Hepatocyte (in vitro differentiated cells): ENCODE results near the gene PRMT9. TPM values are rescaled to one million over a fixed set of nuclear protein-coding genes. Genes with fewer than 3 reads are reported as not detected.

Experiments
- DNase-seq: peaks from one replicate; pipeline ENCODE4 v3.0.0-alpha.2; 2016; ENCODE audit warnings: low spot score
- H2AFZ ChIP-seq: fragments of 200-600 bp; sonication (generic); 2 replicates; pipeline ENCODE4 v1.6.0; 2016; ENCODE audit warnings: antibody characterized with exemption, mild to moderate bottlenecking
- H3K27ac ChIP-seq: fragments of 200-600 bp; sonication (generic); 2 replicates; pipeline ENCODE4 v1.5.1; 2016; ENCODE audit warnings: mild to moderate bottlenecking
- H3K27me3 ChIP-seq: fragments of 200-600 bp; sonication (generic); 2 replicates; pipeline ENCODE4 v1.6.1; 2016
- H3K36me3 ChIP-seq: fragments of 200-600 bp; sonication (generic); replicated peaks from 2 replicates; pipeline ENCODE4 v1.5.1; 2016; ENCODE audit warnings: low read depth; ENCODE audit not compliant: insufficient read depth
- H3K4me1 ChIP-seq: fragments of 200-600 bp; sonication (generic); 2 replicates; pipeline ENCODE4 v1.5.1; 2016; ENCODE audit warnings: mild to moderate bottlenecking, moderate library complexity; ENCODE audit not compliant: insufficient read depth
- H3K4me2 ChIP-seq: fragments of 200-600 bp; sonication (generic); 2 replicates; pipeline ENCODE4 v1.6.0; 2016
- H3K4me3 ChIP-seq: fragments of 200-600 bp; sonication (generic); 2 replicates; pipeline ENCODE4 v1.5.1; 2016; ENCODE audit warnings: mild to moderate bottlenecking
- H3K79me2 ChIP-seq: fragments of 200-600 bp; sonication (generic); 2 replicates; pipeline ENCODE4 v1.6.0; 2017; ENCODE audit warnings: mild to moderate bottlenecking
- H3K9me2 ChIP-seq: fragments of 200-600 bp; sonication (generic); replicated peaks from 2 replicates; pipeline ENCODE4 v1.6.0; 2017; ENCODE audit warnings: mild to moderate bottlenecking; ENCODE audit not compliant: insufficient read depth
- H3K9me3 ChIP-seq: fragments of 200-600 bp; sonication (generic); 2 replicates; pipeline ENCODE4 v1.5.1; 2016; ENCODE audit warnings: low read depth, mild to moderate bottlenecking
- H4K20me1 ChIP-seq: fragments of 200-600 bp; sonication (generic); 2 replicates; pipeline ENCODE4 v1.6.0; 2016; ENCODE audit warnings: mild to moderate bottlenecking; ENCODE audit not compliant: insufficient read depth, poor library complexity, severe bottlenecking
- CTCF ChIP-seq: fragments of 200-600 bp; sonication (generic); IDR thresholded peaks from 2 replicates; pipeline ENCODE4 v1.5.1; 2016; ENCODE audit warnings: antibody characterized with exemption, mild to moderate bottlenecking; ENCODE audit not compliant: poor library complexity
- EZH2 ChIP-seq: fragments of 200-600 bp; sonication (generic); IDR thresholded peaks from 2 replicates; pipeline ENCODE4 v1.6.1; 2016; ENCODE audit warnings: antibody characterized with exemption, mild to moderate bottlenecking, borderline replicate concordance
- EZH2phosphoT487 ChIP-seq: fragments of 200-600 bp; sonication (generic); IDR thresholded peaks from one replicate; pipeline ENCODE4 v1.6.1; 2018; ENCODE audit warnings: antibody characterized with exemption, mild to moderate bottlenecking, low read depth, moderate library complexity; ENCODE audit not compliant: unreplicated experiment, severe bottlenecking
- WGBS: methylation state at CpG from one replicate; pipeline ENCODE4 v1.1.6; 2016; ENCODE audit warnings: low lambda C conversion rate; ENCODE audit errors: missing lambda C conversion rate; 5-methylcytosine and 5-hydroxymethylcytosine counted together
- polyA plus RNA-seq: library from polyadenylated mRNA; unstranded; fragments of >200 nt; fragmentation: Nextera tagmentation; extraction: Ambion mirVana; gene quantifications from 2 replicates; pipeline ENCODE4 v1.2.1, GENCODE V29; 2016
- total RNA-seq: library from RNA; depleted of rRNA; stranded (reverse); fragments of >200 nt; gene quantifications from 2 replicates; pipeline ENCODE4 v1.2.3, GENCODE V29; 2014

The PRMT9 gene
- total and polyA plus RNA-seq, 2 experiments from 2014 or later = 6.2 to 16.3 TPM

- no peaks in the 10 kb centered on the region for H3K9me3 ChIP-seq
- no peak for TF ChIP-seq EZH2
- no peak for TF ChIP-seq CTCF
- TF ChIP-seq EZH2phosphoT487 = no peak
- no peak overlapping the region for H3K27ac ChIP-seq
- DNase-seq = no peak
- peaks cover 6% of the 10 kb centered on the region for H3K36me3 ChIP-seq
- H3K27me3 ChIP-seq = no peaks in the 10 kb centered on the region
- H3K4me2 ChIP-seq = no peak overlapping the region
- H3K4me3 ChIP-seq = no peak overlapping the region
- no peaks in the 10 kb centered on the region for H3K4me1 ChIP-seq
- no peaks in the 10 kb centered on the region for H4K20me1 ChIP-seq
- 89% methylated on average over 4 of the region's 4 CpGs for WGBS
- H2AFZ ChIP-seq = no peak overlapping the region
- H3K79me2 ChIP-seq = peaks cover 52% of the 10 kb centered on the region
- no peaks in the 10 kb centered on the region for H3K9me2 ChIP-seq
Observed at GRCh38 chr4:147674073-147674472, 9.9 kb downstream of the PRMT9 start.

- Histone ChIP-seq H3K9me3 (no peaks in the 10 kb centered on the region), H4K20me1 (no peaks in the 10 kb centered on the region), H3K27ac (no peak overlapping the region), H2AFZ (no peak overlapping the region), H3K27me3 (no peaks in the 10 kb centered on the region), H3K4me2 (no peak overlapping the region), H3K36me3 (no peaks in the 10 kb centered on the region), H3K9me2 (no peaks in the 10 kb centered on the region), H3K79me2 (no peaks in the 10 kb centered on the region), H3K4me1 (no peaks in the 10 kb centered on the region), H3K4me3 (no peak overlapping the region)
- TF ChIP-seq CTCF (no peak), EZH2phosphoT487 (no peak), EZH2 (no peak)
- WGBS = 80% methylated on average over 4 of the region's 4 CpGs
- no peak for DNase-seq
Observed at GRCh38 chr4:147658501-147658900, 25.5 kb downstream of the PRMT9 start.

- Histone ChIP-seq H3K9me3 (no peaks in the 10 kb centered on the region), H3K9me2 (no peaks in the 10 kb centered on the region), H3K79me2 (peaks cover 12% of the 10 kb centered on the region), H3K27ac (no peak overlapping the region), H3K4me2 (no peak overlapping the region), H3K36me3 (no peaks in the 10 kb centered on the region), H3K4me1 (no peaks in the 10 kb centered on the region), H3K4me3 (no peak overlapping the region), H4K20me1 (no peaks in the 10 kb centered on the region), H2AFZ (no peak overlapping the region), H3K27me3 (no peaks in the 10 kb centered on the region)
- WGBS = 98% methylated on average over 2 of the region's 2 CpGs
- TF ChIP-seq EZH2 = no peak
- no peak for TF ChIP-seq EZH2phosphoT487
- TF ChIP-seq CTCF = no peak
- DNase-seq = no peak
Observed at GRCh38 chr4:147655639-147656038, 28.3 kb downstream of the PRMT9 start.

GRCh38 chr4:147651563-147651962, 32.4 kb downstream of the PRMT9 start:
- H3K27ac ChIP-seq = no peak overlapping the region
- no peaks in the 10 kb centered on the region for H3K9me3 ChIP-seq
- H3K4me3 ChIP-seq = no peak overlapping the region
- no peaks in the 10 kb centered on the region for H3K27me3 ChIP-seq
- no peaks in the 10 kb centered on the region for H4K20me1 ChIP-seq
- H3K4me1 ChIP-seq = no peaks in the 10 kb centered on the region
- TF ChIP-seq CTCF (no peak), EZH2 (no peak), EZH2phosphoT487 (no peak)
- no peak overlapping the region for H3K4me2 ChIP-seq
- H2AFZ ChIP-seq = no peak overlapping the region
- DNase-seq = no peak
- no peaks in the 10 kb centered on the region for H3K36me3 ChIP-seq
- peaks cover 24% of the 10 kb centered on the region for H3K79me2 ChIP-seq
- WGBS = 100% methylated on average over 1 of the region's 1 CpG
- no peaks in the 10 kb centered on the region for H3K9me2 ChIP-seq
